BE2C (cell line): Measurements from ENCODE around the gene FBXL13. TPM values are rescaled to one million over a fixed set of nuclear protein-coding genes. Genes with fewer than 3 reads are reported as not detected.

Source experiments
- DNase-seq: peaks from one replicate; pipeline ENCODE4 v3.0.0-alpha.2; 2020
- H3K27me3 ChIP-seq: fragments of 250-450 bp; sonication (Bioruptor Pico); 2 replicates; pipeline ENCODE4 v1.5.1; 2020; ENCODE audit warnings: mild to moderate bottlenecking
- H3K36me3 ChIP-seq: fragments of 250-450 bp; sonication (Bioruptor Pico); 2 replicates; pipeline ENCODE4 v1.5.1; 2020; ENCODE audit warnings: mild to moderate bottlenecking
- H3K4me1 ChIP-seq: fragments of 250-450 bp; sonication (Bioruptor Pico); 2 replicates; pipeline ENCODE4 v1.5.1; 2020
- H3K4me3 ChIP-seq: 2 replicates; pipeline ENCODE4 v1.5.1; 2011; ENCODE audit warnings: low read depth, low read length
- H3K9me3 ChIP-seq: fragments of 250-450 bp; sonication (Bioruptor Pico); 2 replicates; pipeline ENCODE4 v1.5.1; 2020
- CTCF ChIP-seq: IDR thresholded peaks from 2 replicates; pipeline ENCODE4 v1.5.1; 2012; ENCODE audit warnings: mild to moderate bottlenecking, low read depth, low read length
- polyA plus RNA-seq: library from polyadenylated mRNA; unstranded; fragments of >200 nt; gene quantifications from one replicate; pipeline ENCODE4 v1.2.1, GENCODE V29; 2012; ENCODE audit warnings: low read depth, missing spikeins; ENCODE audit not compliant: insufficient read length, insufficient read depth

The FBXL13 gene
- polyA plus RNA-seq, result not detected

- no peaks in the 10 kb centered on the region for H3K4me1 ChIP-seq
- 0 out of 2 replicates have a peak, but pooled peaks have one; percentile 10 for TF ChIP-seq CTCF
- H3K36me3 ChIP-seq, result no peaks in the 10 kb centered on the region
- peak within 1 kb of the TSS; percentile 91 for H3K4me3 ChIP-seq
- no peaks in the 10 kb centered on the region for H3K27me3 ChIP-seq
- no peaks in the 10 kb centered on the region for H3K9me3 ChIP-seq
- peak; percentile 92 for DNase-seq
Measured at GRCh38 chr7:103074519-103075336, at the start of gene FBXL13, which contains the start of gene ARMC10. Gene FBXL13, minus strand, starts transcription at chr7:103074796. Gene ARMC10, plus strand, starts transcription at chr7:103075140. Its CDS starts 133 bp downstream, at chr7:103075273.

GRCh38 chr7:103123529-103123928, 48.9 kb upstream of the FBXL13 start:
- DNase-seq, result no peak
- no peak for TF ChIP-seq CTCF
- Histone ChIP-seq H3K4me1 (no peaks in the 10 kb centered on the region), H3K9me3 (no peaks in the 10 kb centered on the region), H3K36me3 (peaks cover 52% of the 10 kb centered on the region), H3K4me3 (no peak overlapping the region), H3K27me3 (no peaks in the 10 kb centered on the region)

- DNase-seq, result no peak
- peaks cover 45% of the 10 kb centered on the region for H3K36me3 ChIP-seq
- H3K9me3 ChIP-seq, result no peaks in the 10 kb centered on the region
- no peaks in the 10 kb centered on the region for H3K4me1 ChIP-seq
- H3K4me3 ChIP-seq, result no peak overlapping the region
- TF ChIP-seq CTCF, result no peak
- H3K27me3 ChIP-seq, result no peaks in the 10 kb centered on the region
Measured at GRCh38 chr7:103121641-103122040, 47.0 kb upstream of the FBXL13 start.

- H3K4me1 ChIP-seq, result no peaks in the 10 kb centered on the region
Measured at GRCh38 chr7:103120362-103120761, 45.8 kb upstream of the FBXL13 start.

GRCh38 chr7:103119791-103120291, 45.2 kb upstream of the FBXL13 start:
- Histone ChIP-seq H3K4me1 (no peaks in the 10 kb centered on the region), H3K36me3 (peaks cover 37% of the 10 kb centered on the region), H3K9me3 (no peaks in the 10 kb centered on the region), H3K4me3 (no peak overlapping the region), H3K27me3 (no peaks in the 10 kb centered on the region)
- no peak for DNase-seq
- no peak for TF ChIP-seq CTCF

More at GRCh38 chr7:103120362-103120761, 45.8 kb upstream of the FBXL13 start:
- H3K9me3 ChIP-seq, result no peaks in the 10 kb centered on the region
- TF ChIP-seq CTCF, result no peak
- peaks cover 40% of the 10 kb centered on the region for H3K36me3 ChIP-seq
- H3K4me3 ChIP-seq, result no peak overlapping the region
- no peak for DNase-seq
- H3K27me3 ChIP-seq, result no peaks in the 10 kb centered on the region

GRCh38 chr7:103117465-103117864, 42.9 kb upstream of the FBXL13 start:
- Histone ChIP-seq H3K9me3 (no peaks in the 10 kb centered on the region), H3K27me3 (no peaks in the 10 kb centered on the region), H3K36me3 (peaks cover 34% of the 10 kb centered on the region), H3K4me3 (no peak overlapping the region), H3K4me1 (no peaks in the 10 kb centered on the region)
- DNase-seq, result no peak
- TF ChIP-seq CTCF, result no peak
